GM21447 (cell line): ENCODE results near the gene NUP54.
A peak's percentile ranks its signal among the peaks of the same experiment; 100 is the strongest.

Source experiments
- ATAC-seq: cut with Tn5 transposase; IDR thresholded peaks from one replicate; pipeline ENCODE4 v1.9.1; 2021; ENCODE audit not compliant: unreplicated experiment

The NUP54 gene

GRCh38 chr4:76148142-76148865 lies at the start of gene NUP54:
NUP54 (minus strand) TSS chr4:76148397; CDS start chr4:76148374, 23 bp downstream.
- ATAC-seq: peak; percentile 98

- ATAC-seq: no peak
Observed at GRCh38 chr4:76197031-76197743, 49.0 kb upstream of the NUP54 start.

- no peak for ATAC-seq
Observed at GRCh38 chr4:76196376-76196775, 48.2 kb upstream of the NUP54 start.

- ATAC-seq: no peak
Observed at GRCh38 chr4:76195326-76195725, 47.1 kb upstream of the NUP54 start.

- ATAC-seq: no peak
Observed at GRCh38 chr4:76194325-76194724, 46.1 kb upstream of the NUP54 start.

GRCh38 chr4:76192236-76192635 lies 44.0 kb upstream of the NUP54 start:
- no peak for ATAC-seq

GRCh38 chr4:76188557-76188956 lies 40.4 kb upstream of the NUP54 start:
- no peak for ATAC-seq

- no peak for ATAC-seq
Observed at GRCh38 chr4:76188149-76188548, 40.0 kb upstream of the NUP54 start.

- no peak for ATAC-seq
Observed at GRCh38 chr4:76187152-76187551, 39.0 kb upstream of the NUP54 start.

GRCh38 chr4:76182463-76182862 lies 34.3 kb upstream of the NUP54 start:
- no peak for ATAC-seq

- peak; percentile 85 for ATAC-seq
Observed at GRCh38 chr4:76179398-76180318, 31.5 kb upstream of the NUP54 start.

GRCh38 chr4:76178296-76178695 lies 30.1 kb upstream of the NUP54 start:
- ATAC-seq: no peak

GRCh38 chr4:76177709-76178108 lies 29.5 kb upstream of the NUP54 start:
- no peak for ATAC-seq

- ATAC-seq: no peak
Observed at GRCh38 chr4:76175336-76175735, 27.1 kb upstream of the NUP54 start.

GRCh38 chr4:76174216-76174615 lies 26.0 kb upstream of the NUP54 start:
- ATAC-seq: no peak

- no peak for ATAC-seq
Observed at GRCh38 chr4:76168688-76169087, 20.5 kb upstream of the NUP54 start.

GRCh38 chr4:76166480-76166879 lies 18.3 kb upstream of the NUP54 start:
- ATAC-seq: no peak

GRCh38 chr4:76160355-76160754 lies 12.2 kb upstream of the NUP54 start:
- no peak for ATAC-seq

- no peak for ATAC-seq
Observed at GRCh38 chr4:76156635-76157034, 8.4 kb upstream of the NUP54 start.

- no peak for ATAC-seq
Observed at GRCh38 chr4:76155979-76156378, 7.8 kb upstream of the NUP54 start.

- ATAC-seq: no peak
Observed at GRCh38 chr4:76153356-76153755, 5.2 kb upstream of the NUP54 start.
